HUES6 (cell line): ENCODE results near the gene PSPN.
"Not testable (repeated sequence)": the region's sequence is repeated elsewhere in the genome, so short reads cannot be mapped to it uniquely, and the experiment has no call there.

Source experiments
- H3K27ac ChIP-seq: 2 replicates; pipeline ENCODE4 v1.7.0; 2013; ENCODE audit warnings: low read depth, mild to moderate bottlenecking, low read length, inconsistent platforms
- H3K27me3 ChIP-seq: 2 replicates; pipeline ENCODE4 v1.6.1; 2013; ENCODE audit warnings: low read length; ENCODE audit not compliant: control insufficient read depth, insufficient read depth
- H3K36me3 ChIP-seq: 2 replicates; pipeline ENCODE4 v1.6.1; 2013; ENCODE audit warnings: low read length; ENCODE audit not compliant: control insufficient read depth, insufficient read depth
- H3K4me1 ChIP-seq: 2 replicates; pipeline ENCODE4 v1.6.1; 2013; ENCODE audit warnings: low read length; ENCODE audit not compliant: control insufficient read depth, insufficient read depth
- H3K4me3 ChIP-seq: 2 replicates; pipeline ENCODE4 v1.5.1; 2013; ENCODE audit warnings: low read depth, low read length
- H3K9ac ChIP-seq: one replicate; pipeline ENCODE4 v1.6.1; 2013; ENCODE audit warnings: mild to moderate bottlenecking, low read length
- H3K9me3 ChIP-seq: 2 replicates; pipeline ENCODE4 v1.6.1; 2013; ENCODE audit warnings: low read depth, low read length; ENCODE audit not compliant: control insufficient read depth, insufficient read depth

Gene PSPN

DNA sequence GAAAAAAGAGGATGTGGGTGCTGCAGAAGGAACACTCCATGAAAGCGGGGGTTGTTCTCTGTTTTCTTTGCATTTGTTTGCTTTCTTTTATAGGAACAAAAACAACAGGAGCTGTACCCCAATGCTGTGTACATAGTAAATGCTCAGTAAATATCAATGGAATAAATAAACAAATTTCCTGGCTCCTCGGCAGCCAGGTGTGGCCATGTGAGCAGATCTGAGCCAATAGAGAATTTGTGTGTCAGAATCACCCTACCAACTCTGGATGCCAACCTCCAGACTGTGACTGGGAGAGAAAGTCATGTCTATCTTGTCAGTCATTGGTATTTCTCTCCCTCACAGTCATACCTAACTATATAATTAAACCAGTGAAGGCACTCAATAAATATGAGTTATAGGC lies 25.0 kb downstream of the PSPN start:
- Histone ChIP-seq H3K36me3 (no peaks in the 10 kb centered on the region), H3K27me3 (peaks cover 10% of the 10 kb centered on the region; the same call in 1 of the 2 replicates), H3K27ac (no peak overlapping the region), H3K4me3 (no peak overlapping the region), H3K9ac (no peak overlapping the region), H3K4me1 (no peaks in the 10 kb centered on the region), H3K9me3 (peaks cover 10% of the 10 kb centered on the region; the same call in 1 of the 2 replicates)

DNA sequence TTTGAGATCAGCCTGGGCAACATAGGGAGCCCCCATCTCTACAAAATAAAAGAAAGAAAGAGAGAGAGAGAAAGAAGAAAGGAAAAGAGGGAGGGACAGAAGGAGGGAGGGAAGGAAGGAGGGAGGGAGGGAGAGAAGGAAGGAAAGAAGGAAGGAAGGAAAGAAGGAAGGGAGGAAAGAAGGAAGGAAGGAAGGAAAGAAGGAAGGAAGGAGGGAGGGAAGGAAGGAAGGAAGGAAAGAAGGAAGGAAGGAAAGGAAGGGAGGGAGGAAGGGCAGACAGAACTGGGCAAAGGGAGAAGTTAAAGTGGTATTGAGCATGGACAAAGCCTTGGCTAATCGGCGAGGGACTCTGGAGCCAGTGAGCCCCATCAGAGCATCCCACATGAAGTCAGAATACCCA lies 26.5 kb downstream of the PSPN start:
- not testable (repeated sequence) for H3K27ac ChIP-seq, H3K9me3 ChIP-seq, H3K9ac ChIP-seq, H3K4me3 ChIP-seq, H3K4me1 ChIP-seq, H3K36me3 ChIP-seq
- peaks cover 10% of the 10 kb centered on the region; the same call in 1 of the 2 replicates for H3K27me3 ChIP-seq

DNA sequence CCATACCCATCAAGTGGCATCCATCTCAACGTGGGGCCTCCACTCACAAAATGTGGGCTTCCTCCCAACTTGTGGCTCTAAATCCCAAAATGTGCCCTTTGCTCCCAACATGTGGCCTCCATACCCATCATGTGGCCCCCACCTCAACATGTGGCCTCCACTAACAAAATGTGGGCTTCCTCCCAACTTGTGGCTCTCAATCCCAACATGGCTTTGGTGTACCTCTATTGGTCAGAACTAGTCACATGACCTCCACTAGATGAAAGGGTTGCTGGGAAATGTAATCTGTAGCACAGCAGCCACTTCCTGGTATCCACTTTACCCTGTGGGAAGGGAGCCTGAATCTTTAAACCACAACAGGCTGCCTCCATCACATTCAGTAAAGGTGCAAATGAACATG lies 32.3 kb downstream of the PSPN start:
- Histone ChIP-seq H3K36me3 (no peaks in the 10 kb centered on the region), H3K4me1 (no peaks in the 10 kb centered on the region), H3K9me3 (peaks cover 6% of the 10 kb centered on the region), H3K27me3 (no peaks in the 10 kb centered on the region), H3K9ac (no peak overlapping the region), H3K27ac (no peak overlapping the region), H3K4me3 (no peak overlapping the region)

DNA sequence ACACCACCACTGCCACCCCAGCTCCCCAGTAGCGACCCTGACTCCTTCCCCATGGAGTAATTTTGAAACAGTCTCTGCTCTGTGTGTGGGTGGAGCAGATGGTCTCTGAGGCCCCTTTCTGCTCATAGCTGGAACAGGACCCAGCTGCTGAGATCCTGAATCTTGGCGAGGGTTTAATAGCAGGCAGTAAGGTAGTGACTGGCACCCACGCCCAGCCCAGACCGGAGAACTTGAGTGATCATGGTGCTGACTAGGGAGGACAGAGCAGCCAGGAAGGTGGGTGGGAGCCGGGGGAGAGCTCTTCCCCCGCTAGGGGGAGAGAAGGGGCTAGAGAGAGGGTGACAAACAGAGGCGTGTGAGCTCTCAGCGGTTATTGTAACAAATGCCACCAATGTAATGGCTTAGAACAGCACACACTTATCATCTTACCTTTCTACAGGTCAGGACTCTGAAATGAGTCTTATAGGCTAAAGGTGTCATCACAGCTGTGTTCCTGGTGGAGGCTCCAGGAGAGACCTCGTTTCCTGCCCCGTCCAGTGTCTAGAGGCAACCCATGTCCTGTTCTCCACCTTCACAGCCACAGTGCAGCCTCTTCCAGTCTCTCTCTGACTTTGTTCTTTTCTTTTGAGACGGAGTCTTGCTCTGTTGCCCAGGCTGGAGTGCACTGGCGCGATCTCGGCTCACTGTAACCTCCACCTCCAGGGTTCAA lies 35.1 kb downstream of the PSPN start:
- Histone ChIP-seq H3K27ac (no peak overlapping the region), H3K4me3 (no peak overlapping the region), H3K4me1 (no peaks in the 10 kb centered on the region), H3K9me3 (peaks cover 6% of the 10 kb centered on the region), H3K27me3 (no peaks in the 10 kb centered on the region), H3K9ac (no peak overlapping the region), H3K36me3 (no peaks in the 10 kb centered on the region)

DNA sequence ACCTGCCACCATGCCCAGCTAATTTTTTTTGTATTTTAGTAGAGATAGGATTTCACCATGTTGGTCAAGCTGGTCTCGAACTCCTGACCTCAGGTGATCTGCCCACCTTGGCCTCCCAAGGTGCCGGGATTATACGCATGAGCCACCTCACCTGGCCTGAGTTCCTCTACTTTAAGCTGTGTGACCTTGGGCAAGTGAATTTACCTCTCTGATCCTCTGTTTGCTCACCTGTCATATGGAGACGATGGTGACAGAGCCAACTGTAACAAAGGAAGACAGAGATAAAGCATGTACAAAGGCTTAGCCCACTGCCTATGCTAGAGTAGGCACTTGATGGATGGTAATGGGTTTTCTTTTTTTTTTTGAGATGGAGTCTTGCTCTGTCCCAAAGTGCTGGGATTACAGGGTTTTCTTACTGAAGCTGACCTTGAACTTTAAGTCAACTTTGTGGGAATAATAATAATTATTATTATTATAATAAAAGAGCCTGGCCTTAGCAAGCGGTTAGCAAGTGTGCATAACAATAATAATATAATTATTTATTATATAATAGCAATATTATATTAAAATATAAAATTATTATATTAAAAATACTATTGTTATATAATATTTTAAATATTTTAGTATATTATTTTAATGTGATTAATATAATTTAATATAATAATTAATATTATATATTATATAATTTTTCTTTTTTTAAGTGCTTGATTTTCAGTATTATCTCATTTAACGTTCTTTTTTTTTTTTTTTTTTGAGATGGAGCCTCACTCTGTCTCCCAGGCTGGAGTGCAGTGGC lies 41.0 kb downstream of the PSPN start:
- Histone ChIP-seq H3K4me3 (no peak overlapping the region), H3K4me1 (no peaks in the 10 kb centered on the region), H3K36me3 (no peaks in the 10 kb centered on the region), H3K9ac (no peak overlapping the region), H3K27me3 (no peaks in the 10 kb centered on the region), H3K27ac (no peak overlapping the region), H3K9me3 (no peaks in the 10 kb centered on the region)

DNA sequence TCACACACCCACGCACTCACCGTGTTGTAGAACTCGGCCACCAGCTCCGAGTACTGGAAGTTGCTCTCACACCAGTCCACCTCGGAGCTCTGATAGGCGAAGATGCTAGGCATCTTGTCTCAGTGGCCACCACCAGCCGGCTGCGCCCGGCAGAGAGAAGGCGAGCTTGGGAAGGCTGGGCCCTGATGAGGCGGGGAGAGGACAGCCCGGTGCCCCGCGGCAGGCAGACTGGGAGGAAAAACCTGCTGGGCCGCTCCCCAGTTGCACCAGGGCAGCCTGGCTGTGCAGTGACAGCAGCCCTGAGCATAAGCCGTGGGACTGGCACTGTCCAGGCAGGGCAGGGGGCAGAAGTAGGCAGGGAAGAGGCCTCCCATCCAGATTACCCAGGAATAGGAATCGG lies 42.3 kb downstream of the PSPN start, which contains the start of gene ACER1:
TSS of gene ACER1 (minus strand) at position 174 of the 400 bp plus-strand sequence. CDS start at position 113, 61 bp downstream.
- Histone ChIP-seq H3K9ac (no peak within 1 kb of the TSS), H3K36me3 (no peaks in the 10 kb centered on the region), H3K27me3 (no peaks in the 10 kb centered on the region), H3K27ac (no peak within 1 kb of the TSS), H3K4me1 (no peaks in the 10 kb centered on the region), H3K4me3 (no peak within 1 kb of the TSS), H3K9me3 (no peaks in the 10 kb centered on the region)

DNA sequence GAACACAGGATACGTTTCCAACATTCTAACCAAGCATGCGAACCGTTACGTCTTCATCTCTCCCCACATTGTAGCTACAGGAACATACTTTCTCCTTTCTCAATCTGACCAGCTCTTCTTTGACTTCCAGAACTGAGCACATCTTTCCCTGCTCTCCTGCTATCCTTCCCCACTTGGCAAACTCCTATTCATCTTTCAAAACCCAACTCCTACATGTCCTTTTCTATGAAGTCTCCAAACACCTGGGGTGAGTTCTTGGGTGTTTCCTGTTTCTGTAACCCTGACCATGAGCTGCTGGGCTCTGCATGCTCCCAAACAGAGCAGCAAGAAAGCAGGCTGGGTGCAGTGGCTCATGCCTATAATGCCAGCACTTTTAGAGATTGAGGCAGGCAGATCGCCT lies 48.9 kb downstream of the PSPN start:
- Histone ChIP-seq H3K4me1 (no peaks in the 10 kb centered on the region), H3K9ac (no peak overlapping the region), H3K4me3 (no peak overlapping the region), H3K27ac (no peak overlapping the region), H3K36me3 (no peaks in the 10 kb centered on the region), H3K27me3 (no peaks in the 10 kb centered on the region; the same call in 1 of the 2 replicates), H3K9me3 (peaks cover 5% of the 10 kb centered on the region; the same call in 1 of the 2 replicates)

DNA sequence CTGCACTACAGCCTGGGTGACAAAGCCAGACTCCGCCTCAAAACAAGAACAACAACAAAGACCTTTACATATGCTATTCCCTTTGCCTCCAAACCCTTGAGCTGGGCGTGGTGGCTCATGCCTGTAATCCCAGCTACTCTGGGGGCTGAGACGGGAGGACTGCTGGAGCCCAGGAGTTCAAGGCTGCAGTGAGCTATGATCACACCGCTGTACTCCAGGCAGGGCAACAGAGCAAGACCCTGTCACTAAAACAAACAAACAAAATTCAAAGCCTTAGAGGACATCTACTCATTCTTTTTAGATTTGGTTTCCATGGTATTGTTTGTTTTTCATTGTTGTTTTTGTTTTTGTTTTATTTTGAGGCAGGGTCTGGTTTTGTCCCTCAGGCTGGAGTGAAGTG lies 50.1 kb downstream of the PSPN start:
- peaks cover 5% of the 10 kb centered on the region; the same call in 1 of the 2 replicates for H3K9me3 ChIP-seq
- no peaks in the 10 kb centered on the region for H3K36me3 ChIP-seq
- H3K4me1 ChIP-seq = no peaks in the 10 kb centered on the region
- H3K4me3 ChIP-seq = no peak overlapping the region
- H3K27me3 ChIP-seq = no peaks in the 10 kb centered on the region; the same call in 1 of the 2 replicates
- no peak overlapping the region for H3K27ac ChIP-seq
- no peak overlapping the region for H3K9ac ChIP-seq
